ELF-1 (cell line): ENCODE results near the gene TMEM272.

Experiments
- DNase-seq: peaks from one replicate; pipeline ENCODE4 v3.0.0-alpha.2; 2016; ENCODE audit warnings: low read depth, low spot score

TMEM272 gene

GRCh38 chr13:51805313-51805712 is 39.7 kb downstream of the TMEM272 start:
- no peak for DNase-seq

GRCh38 chr13:51804295-51805172 is 40.4 kb downstream of the TMEM272 start:
- no peak for DNase-seq

GRCh38 chr13:51803422-51804294 is 41.3 kb downstream of the TMEM272 start, which contains the start of gene DHRS12:
Gene DHRS12 (minus strand): TSS chr13:51804163. CDS start chr13:51799659, 4,504 bp downstream.
- peak; percentile 83 for DNase-seq

- DNase-seq, result peak; percentile 33
Observed at GRCh38 chr13:51802631-51803418, 42.2 kb downstream of the TMEM272 start.

- DNase-seq, result no peak
Observed at GRCh38 chr13:51801631-51802099, 43.3 kb downstream of the TMEM272 start.

- DNase-seq, result no peak
Observed at GRCh38 chr13:51800486-51800885, 44.5 kb downstream of the TMEM272 start.

GRCh38 chr13:51799261-51799660 is 45.7 kb downstream of the TMEM272 start:
- DNase-seq, result no peak

- DNase-seq, result peak; percentile 75
Observed at GRCh38 chr13:51797664-51798488, 47.1 kb downstream of the TMEM272 start.

- no peak for DNase-seq
Observed at GRCh38 chr13:51796546-51796945, 48.4 kb downstream of the TMEM272 start.

GRCh38 chr13:51795419-51795818 is 49.6 kb downstream of the TMEM272 start:
- DNase-seq, result no peak

- no peak for DNase-seq
Observed at GRCh38 chr13:51794964-51795363, 50.0 kb downstream of the TMEM272 start.

- no peak for DNase-seq
Observed at GRCh38 chr13:51793570-51794271, 51.3 kb downstream of the TMEM272 start.

GRCh38 chr13:51786425-51787265 is 58.3 kb downstream of the TMEM272 start:
- no peak for DNase-seq

GRCh38 chr13:51785712-51786424 is 59.1 kb downstream of the TMEM272 start:
- no peak for DNase-seq

- no peak for DNase-seq
Observed at GRCh38 chr13:51784097-51784496, 60.9 kb downstream of the TMEM272 start.

GRCh38 chr13:51783428-51784094 is 61.4 kb downstream of the TMEM272 start:
- no peak for DNase-seq

GRCh38 chr13:51782026-51782710 is 62.8 kb downstream of the TMEM272 start:
- DNase-seq, result no peak
